ENCODE results near the gene TSR3.
"Not testable (repeated sequence)": the region's sequence is repeated elsewhere in the genome, so short reads cannot be mapped to it uniquely, and the experiment has no call there.

The TSR3 gene

DNA sequence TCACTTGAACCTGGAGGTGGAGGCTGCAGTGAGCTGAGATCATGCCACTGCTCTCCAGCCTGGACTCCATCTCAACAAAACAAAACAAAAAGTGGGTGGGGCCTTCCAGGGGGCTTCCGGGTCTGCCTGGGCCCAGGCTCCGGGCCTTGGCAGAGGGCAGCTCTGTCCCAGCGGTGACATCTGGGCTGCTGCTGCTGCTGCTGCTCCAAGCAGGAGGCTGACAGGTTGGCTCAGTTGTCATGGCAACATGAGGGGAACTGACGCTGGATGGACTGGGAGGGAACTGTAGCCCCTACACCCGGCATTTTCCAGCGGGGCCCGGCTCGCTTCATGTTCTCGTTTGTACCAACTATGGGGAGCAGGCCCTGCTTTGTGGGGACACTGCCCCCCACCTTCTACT, 14.2 kb downstream of the TSR3 start:
- no peak for DNase-seq (ENCODE audit: low read depth)

DNA sequence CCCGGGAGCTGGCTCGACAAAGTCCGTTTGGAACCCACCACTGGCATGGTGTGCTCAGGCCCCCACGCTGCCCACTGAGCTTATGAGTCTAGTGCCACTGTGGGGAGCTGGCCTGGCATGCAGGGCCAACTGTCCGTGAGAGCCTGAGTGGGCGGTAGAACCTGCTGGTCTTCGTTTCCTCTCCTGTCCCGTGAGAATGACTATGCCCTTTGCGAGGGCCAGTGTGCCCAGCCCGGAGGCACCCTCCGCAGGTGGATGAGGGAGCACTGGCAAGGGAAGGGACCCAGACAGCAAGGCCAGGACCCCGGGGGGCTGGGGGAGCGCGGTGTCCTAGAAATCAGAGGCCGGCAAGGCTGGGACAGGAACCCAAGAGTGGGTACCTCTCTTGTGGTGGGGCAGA, 15.1 kb downstream of the TSR3 start:
- no peak for DNase-seq (ENCODE audit: low read depth)

DNA sequence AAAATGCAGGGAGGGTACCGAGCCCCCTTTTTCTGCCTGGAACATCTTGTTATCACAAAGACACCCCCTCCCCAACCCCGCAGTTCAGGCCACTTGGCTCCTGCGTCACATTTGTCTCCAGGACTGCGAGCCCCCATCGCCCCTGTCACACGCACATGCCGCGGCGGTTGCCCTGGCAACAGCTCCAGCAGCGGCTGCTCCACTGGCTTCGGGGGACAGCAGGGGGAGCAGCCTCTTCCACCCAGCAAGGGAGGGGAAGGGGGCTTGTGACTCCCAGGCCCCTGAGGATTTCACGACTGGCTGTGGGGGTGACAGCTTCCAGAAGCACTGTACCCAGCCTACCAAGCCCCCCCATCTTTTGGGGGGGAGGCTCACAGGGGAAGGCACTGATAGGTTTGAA, 15.7 kb downstream of the TSR3 start:
- no peak for DNase-seq (ENCODE audit: low read depth)

DNA sequence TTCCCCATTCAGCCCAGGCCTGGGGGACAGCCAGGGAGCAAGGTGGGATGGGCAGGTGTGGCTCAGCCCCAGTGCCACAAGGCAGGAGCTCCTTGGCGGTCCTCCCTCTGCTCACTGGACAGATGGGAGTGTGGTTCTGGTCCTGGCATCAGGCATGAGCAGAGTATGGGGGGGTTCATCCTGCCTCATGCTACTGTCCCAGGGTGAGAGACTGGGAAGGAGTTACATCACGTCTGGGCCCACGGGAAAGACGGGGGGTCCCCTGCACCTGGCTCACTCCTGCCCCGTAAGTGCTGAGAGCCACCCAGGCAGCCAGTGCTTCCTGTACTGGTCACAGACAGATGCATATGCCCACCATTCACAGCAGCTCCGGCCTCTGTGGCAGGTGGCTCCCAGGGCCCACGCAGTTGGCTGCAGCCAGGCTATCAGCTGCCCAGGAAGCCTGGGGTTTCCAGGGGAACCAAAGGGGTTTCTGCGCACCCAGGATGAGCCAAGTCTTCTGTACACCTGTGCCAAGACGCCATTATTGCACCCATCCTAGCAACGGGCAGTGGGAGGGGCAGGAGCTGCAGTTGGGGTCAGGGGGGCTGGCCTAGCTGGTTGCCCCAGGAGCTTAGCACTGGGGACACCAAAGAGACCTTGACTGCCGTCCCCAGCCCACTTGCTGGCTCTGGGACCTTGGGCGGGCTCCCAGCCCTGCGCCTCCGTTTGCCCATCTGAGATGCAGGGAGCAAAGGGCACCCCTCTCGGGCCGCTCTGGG, 16.3 kb downstream of the TSR3 start:
- no peak for DNase-seq (ENCODE audit: low read depth)

DNA sequence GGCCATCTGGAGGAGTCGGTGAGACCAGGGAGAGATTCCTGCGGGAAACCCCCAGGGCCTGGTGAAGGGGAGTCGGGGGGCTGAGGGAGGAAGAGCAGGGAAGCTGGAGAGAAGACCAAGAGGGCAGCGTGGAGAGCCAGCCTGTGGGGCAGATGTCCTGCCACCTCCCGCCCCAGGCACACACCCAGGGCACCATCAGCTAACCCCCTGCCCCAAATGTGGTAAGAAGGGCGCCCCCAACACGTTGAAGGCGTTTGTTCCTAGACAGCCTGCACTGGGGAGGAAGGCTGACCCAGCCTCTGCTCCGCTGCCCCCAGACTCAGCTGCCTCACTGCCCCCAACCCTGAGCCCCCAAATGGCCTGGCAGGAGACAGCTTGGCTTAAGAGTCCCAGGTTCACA, 16.9 kb downstream of the TSR3 start:
- DNase-seq (ENCODE audit: low read depth) = no peak

DNA sequence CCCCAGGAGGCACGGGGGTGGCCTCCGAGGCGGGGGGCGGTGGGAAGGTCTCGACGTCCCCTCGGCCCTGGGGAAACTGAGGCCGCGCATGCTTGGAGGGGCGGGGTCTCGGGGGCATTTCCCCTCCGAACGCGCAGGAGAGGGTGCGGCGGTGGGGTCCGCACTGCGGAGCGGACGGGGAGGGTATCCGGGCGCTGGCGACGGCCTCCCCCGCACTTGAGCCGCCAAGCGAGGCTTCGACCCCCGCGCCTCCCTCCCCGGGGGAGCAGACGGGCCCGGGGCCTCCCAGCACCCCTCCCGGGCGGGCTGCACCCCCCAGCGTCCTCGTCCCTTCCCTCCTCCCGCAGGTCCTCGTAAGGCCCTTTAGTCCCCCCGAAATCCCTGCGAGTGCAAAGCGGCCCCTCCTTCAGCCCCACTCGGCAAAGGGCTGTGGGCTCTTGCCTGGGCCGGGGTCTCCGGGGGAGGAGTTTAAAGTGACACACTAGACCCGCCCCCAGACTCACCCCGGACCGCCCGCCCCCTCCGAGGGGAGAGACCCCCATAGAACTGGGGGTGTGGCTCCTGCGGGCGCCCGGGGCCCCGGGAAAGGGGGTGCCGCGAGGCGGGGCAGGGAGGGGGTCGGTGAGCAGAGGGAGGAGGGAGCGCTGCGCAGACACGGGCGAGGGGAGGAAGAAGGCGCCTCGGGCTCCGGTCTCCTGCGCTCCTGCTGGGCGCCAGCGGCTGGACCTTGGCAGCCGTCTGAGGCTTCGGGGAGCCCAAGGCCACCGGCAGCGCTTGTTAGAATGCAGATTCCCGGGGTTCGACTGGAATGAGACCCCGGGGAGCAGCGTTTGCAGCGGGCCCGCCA, 17.6 kb downstream of the TSR3 start:
- DNase-seq (ENCODE audit: low read depth) = no peak

DNA sequence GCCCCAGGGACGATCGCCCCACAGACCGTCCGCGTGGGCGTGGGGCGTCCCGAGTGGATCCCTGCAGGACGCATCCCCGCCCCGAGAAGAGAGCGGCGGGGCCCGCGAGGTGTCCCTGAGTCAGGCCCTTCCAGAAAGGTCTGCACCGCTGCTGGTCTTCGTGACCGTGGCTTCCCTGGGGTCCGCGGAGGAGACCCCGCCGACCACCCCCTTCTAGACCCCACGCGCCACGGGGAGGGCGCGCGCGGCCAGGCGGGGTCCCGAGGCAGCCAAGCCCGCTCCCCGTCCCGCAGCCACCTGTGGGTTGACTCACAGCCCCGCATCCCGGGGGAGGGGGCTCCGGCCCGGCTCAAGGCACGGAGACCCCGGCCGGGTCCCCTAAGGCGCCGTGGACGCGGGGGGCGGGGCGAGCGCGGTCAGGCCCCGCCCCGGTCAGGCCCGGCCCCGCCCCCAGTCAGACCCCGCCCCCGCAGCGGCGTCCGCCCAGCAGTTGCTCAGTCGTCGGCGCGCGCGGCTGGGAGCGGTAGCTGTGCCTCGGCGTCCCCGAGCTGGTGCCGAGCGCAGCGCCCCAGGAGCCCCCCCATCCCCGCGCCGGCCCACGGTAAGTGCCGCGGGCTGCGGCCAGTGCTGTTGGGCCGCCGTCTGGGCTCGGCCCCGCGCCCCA, 18.4 kb downstream of the TSR3 start, which contains the start of gene BAIAP3:
Gene BAIAP3, plus strand, starts transcription at position 497 of the 664 bp plus-strand sequence. CDS start 4,905 bp downstream, outside the sequence.
- DNase-seq (ENCODE audit: low read depth) = no peak

DNA sequence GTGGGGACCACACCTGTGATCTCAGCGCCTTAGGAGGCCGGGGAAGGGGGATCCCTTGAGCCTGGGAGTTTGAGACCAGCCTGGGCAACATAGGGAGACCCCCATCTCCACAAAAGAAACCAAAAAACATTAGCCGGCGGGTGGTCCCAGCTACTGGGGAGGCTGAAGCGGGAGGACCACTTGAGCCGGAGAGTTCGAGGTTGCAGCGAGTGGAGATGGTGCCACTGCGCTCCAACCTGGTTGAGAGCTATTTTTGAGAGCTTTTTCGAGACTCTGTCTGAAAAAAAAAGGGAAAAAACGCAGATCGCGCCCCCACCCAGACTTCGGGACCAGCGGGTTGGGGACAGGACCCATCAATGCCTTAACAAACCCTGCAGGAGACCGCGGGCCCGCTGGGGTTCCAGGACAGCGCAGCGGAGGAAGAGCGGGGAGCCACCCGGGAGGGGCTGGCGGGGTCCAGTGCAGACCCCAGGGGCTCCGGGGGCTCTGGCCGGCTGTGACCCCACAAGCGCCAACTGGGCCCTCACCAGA, 19.0 kb downstream of the TSR3 start:
- DNase-seq (ENCODE audit: low read depth) = no peak

DNA sequence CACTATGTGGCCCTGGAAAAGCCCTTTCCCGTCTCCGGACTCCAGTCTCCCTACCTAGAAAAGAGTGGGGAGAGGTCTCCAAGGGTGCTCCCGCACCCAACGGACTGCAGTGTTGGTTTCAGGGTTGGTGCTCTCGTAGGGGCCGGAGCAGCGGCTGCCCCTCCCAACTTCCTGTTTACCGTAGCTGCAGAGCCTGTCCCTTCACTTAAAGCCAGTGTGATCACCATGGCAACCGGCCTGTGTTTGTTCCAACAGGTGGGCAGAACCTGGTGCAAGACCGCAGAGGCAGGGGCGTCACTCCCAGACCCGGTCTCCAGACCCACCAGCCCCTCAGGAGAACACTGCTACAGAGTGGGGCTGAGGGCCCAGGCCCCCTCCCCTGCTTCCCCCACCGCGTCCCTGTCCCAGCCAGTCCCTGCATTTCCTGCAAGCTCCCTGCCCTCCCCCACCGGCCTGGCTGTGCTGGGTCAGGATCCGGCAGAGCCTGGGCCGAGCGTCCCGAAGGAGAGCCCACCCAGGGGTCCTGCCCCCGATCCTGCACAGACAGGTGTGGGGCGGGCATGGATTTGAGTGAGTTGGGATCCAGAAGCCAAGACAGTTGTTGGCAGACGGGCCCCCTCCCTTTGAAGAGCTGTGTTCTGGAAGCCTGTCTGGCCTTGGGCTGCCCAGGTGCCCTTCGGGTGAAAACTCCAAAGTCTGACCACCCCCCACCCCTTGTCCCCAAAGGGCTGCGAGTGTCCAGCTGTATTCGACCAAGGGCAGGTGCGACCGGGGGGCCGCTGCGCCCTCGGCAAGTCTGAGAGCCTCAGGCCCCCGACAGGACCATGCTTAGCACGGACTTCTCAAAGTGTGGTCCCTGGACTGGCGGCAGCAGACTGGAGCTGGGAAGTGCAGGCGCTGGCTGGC, 19.7 kb downstream of the TSR3 start:
- DNase-seq (ENCODE audit: low read depth) = peak; percentile 33

DNA sequence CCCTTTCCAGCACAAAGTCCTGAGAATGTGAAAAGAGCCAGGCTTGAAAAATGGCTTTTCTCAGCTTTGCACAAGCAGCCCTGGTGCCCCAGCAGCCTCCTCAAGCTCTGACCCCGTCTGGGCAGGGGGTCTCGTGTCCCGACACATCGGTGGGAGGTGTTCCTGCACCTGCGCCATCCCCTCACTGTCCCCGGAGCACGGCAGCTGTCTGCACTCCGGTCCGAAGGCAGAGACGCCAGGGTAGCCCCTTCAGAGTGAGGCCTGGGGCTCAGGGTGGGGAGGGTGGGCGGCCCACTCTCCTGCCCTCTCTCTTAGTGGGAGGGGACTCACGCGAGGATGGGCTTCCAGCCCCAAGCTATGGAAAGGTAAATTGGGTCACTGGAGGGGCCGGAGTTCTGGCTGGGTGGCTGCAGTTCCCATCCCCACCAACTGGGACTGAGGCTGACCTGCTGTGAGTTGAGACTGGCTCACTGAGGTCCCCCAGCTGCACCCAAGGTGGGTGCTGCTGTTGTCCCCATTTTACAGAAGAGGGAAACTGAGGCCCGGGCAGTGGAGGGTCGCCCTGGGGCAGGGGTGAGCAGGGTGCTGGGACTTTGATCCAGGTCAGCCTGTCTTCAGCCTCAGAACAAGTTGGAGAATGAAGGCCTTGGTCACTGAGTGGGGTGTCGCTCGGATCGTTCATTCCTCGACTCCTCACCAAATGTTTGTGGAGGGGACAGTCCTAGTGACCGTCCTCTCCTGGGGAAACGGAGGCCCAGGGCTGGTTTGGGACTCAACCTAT, 20.6 kb downstream of the TSR3 start:
- DNase-seq (ENCODE audit: low read depth) = no peak

DNA sequence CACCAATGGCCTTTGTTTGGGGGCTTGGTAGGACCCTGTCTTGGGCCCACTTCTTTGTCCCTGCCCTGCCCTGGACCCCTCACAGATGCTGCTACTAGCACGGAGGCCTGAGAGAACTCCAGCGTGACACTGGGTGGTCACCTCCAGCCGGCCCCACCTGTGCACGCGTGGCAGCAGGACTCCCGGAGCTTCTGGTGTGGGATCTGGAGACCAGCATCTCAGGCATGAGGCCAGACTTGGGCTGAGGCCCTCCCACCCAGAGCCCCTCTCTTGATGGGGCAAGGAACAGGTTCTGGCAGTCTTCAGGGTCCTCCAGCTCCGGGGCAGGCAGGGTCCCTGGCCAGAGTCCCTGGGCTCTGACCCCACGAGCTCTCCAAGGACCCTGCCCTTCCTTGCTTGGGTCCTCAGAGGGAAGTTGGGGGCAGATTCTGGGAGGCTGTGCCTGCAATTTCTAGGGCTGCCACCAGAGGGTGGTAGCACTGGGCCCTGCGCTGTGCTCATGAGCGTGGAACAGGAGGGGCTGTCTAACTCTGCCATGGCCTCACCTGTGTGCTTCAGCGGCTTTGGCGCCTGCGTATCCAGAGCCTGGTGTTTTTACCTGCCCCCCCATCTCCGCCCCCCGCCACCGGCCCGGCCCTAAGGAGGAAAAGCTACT, 21.3 kb downstream of the TSR3 start:
- DNase-seq (ENCODE audit: low read depth) = no peak

DNA sequence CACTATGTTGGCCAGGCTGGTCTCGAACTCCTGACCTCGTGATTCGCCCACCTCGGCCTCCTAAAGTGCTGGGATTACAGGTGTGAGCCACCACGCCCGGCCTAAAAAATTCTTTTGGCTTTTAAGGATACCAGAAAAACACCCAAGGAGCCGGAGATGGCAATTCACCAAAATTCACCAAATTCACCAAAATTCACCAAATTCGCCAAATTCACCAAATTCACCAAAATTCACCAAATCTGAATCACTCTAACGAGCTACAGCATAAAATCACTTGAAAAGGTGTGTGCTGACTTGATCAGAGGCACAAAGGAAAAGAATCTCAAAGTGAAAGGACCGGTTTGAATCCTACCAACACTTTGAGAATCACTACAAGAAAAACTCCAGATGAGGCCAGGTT, 22.7 kb downstream of the TSR3 start:
- not testable (repeated sequence) for DNase-seq (ENCODE audit: low read depth)

DNA sequence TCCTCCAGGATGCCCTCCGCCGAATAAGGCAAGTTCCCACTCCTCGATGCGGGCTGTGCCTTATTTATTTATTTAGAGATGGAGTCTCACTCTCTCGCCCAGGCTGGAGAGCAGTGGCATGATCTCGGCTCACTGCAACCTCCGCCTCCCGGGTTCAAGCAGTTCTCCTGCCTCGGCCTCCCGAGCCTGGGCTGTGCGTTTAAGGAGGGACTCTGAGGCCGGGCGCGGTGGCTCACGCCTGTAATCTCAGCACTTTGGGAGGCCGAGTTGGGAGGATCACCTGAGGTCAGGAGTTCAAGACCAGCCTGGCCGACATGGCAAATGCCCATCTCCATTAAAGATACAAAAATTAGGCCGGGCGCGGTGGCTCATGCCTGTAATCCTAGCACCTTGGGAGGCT, 23.5 kb downstream of the TSR3 start:
- not testable (repeated sequence) for DNase-seq (ENCODE audit: low read depth)

DNA sequence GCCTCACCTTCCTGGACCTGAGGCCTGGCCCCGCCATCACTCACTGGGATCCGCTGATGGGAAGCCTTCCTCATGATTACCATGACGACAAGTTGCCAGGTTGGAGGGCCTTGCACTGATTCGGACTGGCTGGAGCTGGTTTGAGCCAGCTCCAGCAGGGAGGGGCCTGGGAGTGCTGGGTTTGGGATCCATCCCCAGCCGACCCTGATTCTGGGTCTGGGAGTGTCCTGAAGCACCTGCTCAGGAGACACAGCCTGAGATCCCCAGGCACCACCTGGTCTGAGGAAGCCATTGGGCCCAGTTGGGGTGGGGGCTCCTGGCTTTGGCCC, 24.1 kb downstream of the TSR3 start:
- no peak for DNase-seq (ENCODE audit: low read depth)

DNA sequence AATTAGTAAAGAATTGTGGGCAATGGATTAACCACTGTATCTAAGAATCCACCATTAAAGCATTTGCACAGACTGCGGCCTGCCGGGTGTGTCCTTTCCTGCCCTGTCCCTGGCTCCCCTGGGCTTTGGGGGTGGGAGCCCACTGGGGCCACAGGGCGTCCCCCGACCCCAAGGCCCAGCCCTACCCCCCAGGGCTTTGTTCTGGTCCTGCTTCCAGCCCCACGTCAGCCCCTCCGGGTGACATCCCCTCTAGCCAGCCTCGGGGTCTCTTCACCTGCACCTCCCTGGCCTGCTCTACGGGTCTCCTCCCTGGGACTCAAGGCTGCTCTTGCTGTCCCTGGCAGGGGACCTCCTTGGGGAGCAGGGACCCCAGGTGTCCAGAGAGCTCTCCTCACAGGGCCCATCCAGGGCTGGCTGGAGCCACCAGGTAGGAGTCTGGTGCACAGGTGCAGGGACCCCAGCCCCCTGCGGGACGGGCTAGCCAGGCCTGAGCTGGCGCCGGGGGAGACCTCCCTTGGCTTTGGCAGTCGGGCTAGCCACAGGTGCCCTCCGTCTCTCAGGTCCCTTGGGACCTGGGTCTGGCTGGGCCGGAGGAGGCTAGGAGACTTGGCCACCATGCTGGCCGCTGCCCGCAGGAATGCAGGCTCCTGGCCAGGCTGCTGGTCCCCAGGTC, 24.6 kb downstream of the TSR3 start:
- DNase-seq (ENCODE audit: low read depth) = no peak

DNA sequence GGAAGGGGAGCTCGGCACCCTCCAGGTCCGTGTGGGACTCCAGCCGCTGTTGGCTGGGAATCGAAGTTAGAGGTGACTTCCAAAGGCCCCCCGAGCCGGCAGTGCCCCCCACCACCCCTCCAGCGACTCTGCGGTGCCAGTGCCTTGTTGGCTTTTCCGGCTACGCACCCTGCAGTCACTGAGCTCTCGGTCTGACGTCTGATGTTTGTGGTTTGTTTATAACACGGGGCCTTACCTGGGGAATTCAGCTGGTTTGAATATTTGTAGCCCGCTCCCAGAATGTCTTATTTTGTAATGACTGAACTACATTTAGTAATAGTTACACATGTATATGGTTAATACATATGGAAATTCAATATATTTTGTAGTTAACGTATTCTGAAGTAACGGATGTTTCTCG, 25.3 kb downstream of the TSR3 start:
- DNase-seq (ENCODE audit: low read depth) = no peak

DNA sequence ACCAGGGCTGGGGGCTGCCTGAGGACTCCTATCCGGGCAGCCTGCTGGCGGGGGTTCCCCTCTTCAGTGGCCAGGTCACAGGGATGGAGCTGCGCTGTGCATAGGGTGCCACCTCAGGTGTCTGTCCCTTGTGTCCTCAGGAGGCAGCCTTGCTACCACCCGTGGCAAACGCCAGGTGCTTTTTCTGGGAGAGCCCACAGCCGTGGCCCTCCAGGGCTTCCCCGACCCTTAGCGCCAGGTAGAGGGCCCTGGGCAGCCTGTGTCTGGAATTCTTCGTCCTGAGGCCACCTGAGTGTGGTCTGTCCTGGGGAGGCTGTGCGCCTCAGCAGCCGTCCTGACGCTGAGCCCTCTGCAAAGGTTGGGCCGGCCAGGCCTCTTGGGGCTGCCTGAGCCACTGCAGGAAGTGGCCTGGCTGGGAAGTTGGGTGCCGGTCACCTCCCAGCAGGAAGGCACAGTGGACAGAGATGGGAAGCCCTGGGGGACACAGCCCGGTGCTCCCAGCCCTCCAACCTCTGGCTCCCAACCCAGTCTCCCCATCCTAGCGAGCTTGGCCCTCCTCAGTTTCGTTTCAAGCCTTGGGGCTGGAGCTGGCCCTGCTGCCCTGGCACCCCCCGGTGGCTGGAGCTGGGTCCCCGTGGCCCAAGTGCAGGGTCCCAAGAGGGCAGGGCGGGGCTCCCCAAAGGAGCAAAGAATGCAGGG, 25.9 kb downstream of the TSR3 start:
- no peak for DNase-seq (ENCODE audit: low read depth)

DNA sequence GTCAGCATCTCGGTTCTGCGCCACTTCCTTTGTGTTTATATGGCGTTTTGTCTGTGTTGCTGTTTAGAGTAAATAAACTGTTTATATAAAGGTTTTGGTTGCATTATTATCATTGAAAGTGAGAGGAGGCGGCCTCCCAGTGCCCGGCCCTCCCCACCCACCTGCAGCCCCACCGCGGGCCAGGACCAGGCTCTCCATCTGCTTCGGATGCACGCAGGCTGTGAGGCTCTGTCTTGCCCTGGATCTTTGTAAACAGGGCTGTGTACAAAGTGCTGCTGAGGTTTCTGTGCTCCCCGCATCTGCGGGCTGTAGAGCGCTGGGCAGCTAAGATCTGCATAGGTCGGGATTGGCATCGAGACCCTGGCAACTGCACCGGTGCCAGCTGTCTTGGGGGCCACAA, 26.4 kb downstream of the TSR3 start:
- DNase-seq (ENCODE audit: low read depth) = no peak

DNA sequence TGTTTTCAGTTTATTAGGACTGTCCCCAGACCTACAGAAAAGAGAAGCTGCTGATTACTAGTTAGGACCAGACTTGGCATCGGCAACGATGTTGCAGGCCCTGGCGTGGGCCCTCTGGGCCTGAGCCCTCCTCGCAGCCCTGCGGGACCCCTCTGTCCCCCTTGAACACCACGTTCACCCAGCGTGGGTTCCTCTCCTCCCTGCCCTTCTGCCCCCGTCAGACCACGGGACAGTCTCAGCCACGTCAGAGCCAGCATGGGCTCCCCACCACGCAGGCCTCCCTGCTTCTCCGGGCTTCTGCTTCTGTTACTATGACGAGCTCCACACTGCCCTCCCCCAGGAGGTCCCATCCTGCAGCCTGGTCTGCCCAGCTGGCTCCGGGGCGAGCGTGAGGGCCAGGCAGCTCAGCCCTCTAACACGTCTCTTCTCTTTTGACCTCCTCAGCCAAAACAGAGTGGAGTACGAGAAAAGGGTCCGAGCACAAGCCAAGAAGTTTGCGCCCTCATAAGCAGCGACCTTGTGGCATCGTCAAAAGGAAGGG, 27.3 kb downstream of the TSR3 start:
- DNase-seq (ENCODE audit: low read depth) = no peak
